ENCODE data around the gene RENBP. TPM values are rescaled to one million over a fixed set of nuclear protein-coding genes. Genes with fewer than 3 reads are reported as not detected.

The RENBP gene
- total RNA-seq, 1 donor from 2014 or later, result 18.9 TPM

DNA sequence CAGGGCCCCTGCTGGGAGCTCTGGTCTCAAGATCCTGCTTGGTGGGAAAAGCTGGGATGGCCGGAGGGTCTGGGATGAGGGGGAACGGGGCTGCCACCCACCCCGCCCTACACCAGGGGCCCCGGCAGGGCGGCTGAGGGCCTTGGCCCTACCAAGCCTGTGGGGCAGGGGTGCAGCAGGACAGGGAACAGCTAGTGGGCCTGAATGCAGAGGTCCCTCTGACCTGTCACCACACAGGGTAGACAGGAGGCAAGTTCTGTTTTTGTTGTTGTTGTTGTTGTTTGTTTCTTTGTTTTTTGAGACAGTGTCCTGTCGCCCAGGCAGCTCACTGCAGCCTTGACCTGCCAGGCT is 332 bp upstream of the RENBP start:
- peak overlapping the region; percentile 67 for H3K4me3 Mint-ChIP-seq (ENCODE audit: unreplicated experiment)

DNA sequence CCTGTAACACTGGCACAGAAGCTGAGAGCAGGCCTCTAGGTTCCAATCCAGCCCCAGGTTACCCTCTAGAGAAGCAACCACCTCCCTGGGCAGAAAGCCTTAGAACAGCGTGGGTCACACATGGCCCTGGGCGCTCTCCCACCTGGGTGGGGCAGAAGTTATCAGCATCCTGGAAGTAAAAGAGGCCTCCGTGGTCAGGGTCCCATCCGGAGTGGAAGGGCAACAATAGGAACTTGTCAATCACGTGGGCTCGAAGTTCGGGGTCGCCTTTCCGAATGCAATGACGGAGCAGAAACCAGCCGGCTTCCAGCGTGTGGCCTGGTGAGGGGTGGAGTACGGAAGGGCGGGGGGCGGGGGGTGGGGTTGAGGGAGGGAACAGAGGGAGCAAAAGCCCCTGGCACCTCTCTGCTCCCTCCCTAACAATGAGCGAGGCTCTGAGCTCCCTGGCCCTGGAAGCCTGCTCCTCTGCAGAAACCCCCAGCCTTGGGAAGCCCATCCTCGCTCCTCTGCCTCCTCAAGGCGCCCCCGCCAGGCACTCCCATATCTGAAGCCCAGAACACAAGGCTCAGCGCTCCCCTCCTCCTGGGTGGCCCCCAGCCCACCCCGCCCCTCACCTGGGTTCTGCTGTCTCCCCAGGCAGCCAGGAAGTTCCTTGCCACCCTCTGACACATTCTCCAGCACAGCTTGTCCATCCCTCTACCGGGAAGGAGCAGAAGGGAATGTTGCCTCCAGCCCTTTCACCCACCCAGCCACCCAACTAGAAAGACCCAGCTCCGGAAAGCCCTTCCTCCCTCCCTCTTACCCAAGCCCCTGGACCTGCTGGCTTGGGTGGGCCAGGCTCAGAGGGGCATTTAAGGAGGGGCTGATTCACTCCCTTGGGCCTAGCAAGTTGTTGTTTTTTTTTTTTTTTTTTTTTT is 2.8 kb downstream of the RENBP start:
- TF ChIP-seq CTCF (IDR thresholded peaks at IDR 0.05), result no peak
- Mint-ChIP-seq H3K4me1 (ENCODE audit: unreplicated experiment) (peaks cover 10% of the 10 kb centered on the region), H3K9me3 (ENCODE audit: unreplicated experiment) (no peaks in the 10 kb centered on the region), H3K27ac (ENCODE audit: unreplicated experiment) (no peak overlapping the region), H3K4me3 (ENCODE audit: unreplicated experiment) (no peak overlapping the region), H3K27me3 (ENCODE audit: unreplicated experiment) (no peaks in the 10 kb centered on the region), H3K36me3 (ENCODE audit: unreplicated experiment) (no peaks in the 10 kb centered on the region)
- no peak for DNase-seq (ENCODE audit: extremely low spot score, unreplicated experiment)

More for the DNA sequence above, 332 bp upstream of the RENBP start:
- Mint-ChIP-seq H3K27me3 (ENCODE audit: unreplicated experiment) (no peaks in the 10 kb centered on the region), H3K9me3 (ENCODE audit: unreplicated experiment) (no peaks in the 10 kb centered on the region), H3K27ac (ENCODE audit: unreplicated experiment) (no peak overlapping the region), H3K36me3 (ENCODE audit: unreplicated experiment) (peaks cover 9% of the 10 kb centered on the region), H3K4me1 (ENCODE audit: unreplicated experiment) (peaks cover 15% of the 10 kb centered on the region)
- TF ChIP-seq CTCF (IDR thresholded peaks at IDR 0.05), result no peak
- DNase-seq (ENCODE audit: extremely low spot score, unreplicated experiment), result no peak

DNA sequence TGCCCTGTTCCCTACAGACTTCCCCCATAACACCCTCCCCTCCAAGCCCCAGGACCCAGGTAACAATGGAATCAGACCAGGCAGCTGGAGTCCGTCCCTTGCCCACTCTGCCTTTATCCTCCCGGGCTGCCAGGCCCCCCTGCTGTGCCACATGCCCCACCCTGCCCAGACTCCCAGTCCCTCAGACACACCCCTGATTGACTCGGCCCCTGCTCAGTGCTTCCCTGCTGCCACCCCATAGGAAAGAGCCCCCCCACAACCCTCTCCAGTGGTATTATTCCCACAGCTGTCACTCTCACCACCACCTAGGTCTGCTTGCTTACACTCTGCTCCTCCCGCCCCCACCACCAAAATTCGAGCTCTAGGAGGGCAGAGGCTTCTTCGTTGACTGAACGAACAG is 4.9 kb downstream of the RENBP start:
- Mint-ChIP-seq H3K9me3 (ENCODE audit: unreplicated experiment) (no peaks in the 10 kb centered on the region), H3K4me1 (ENCODE audit: unreplicated experiment) (peaks cover 10% of the 10 kb centered on the region), H3K36me3 (ENCODE audit: unreplicated experiment) (no peaks in the 10 kb centered on the region), H3K4me3 (ENCODE audit: unreplicated experiment) (no peak overlapping the region), H3K27ac (ENCODE audit: unreplicated experiment) (no peak overlapping the region), H3K27me3 (ENCODE audit: unreplicated experiment) (no peaks in the 10 kb centered on the region)
- no peak for DNase-seq (ENCODE audit: extremely low spot score, unreplicated experiment)
- no peak for TF ChIP-seq CTCF (IDR thresholded peaks at IDR 0.05)

DNA sequence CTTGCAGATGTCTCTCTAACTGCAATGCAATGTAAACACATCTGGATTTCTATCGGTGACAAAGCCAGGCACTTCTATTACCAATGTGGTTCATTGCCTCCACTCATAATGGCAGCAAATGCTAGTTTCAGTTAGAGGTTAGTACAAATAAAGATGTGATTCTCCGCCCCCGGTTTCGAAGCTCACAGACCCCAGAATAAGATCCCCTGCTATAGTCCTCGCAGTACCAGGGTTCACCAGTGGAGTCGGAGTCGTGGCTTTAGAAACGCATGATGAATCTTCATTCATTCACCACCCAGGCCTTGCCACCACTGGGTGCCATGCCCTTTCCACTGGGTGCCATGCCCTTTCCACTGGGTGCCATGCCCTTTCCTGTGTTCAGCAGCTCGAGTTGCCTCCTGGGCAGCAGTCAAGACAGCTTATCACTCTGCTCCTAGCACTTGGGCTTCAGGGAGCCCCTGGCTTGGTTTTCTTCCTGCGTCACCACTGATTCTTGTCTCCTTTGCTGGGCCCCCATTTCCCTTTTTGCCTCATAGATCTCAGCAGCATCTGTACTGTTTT is 6.1 kb downstream of the RENBP start:
- no peaks in the 10 kb centered on the region for H3K9me3 Mint-ChIP-seq (ENCODE audit: unreplicated experiment)
- peaks cover 15% of the 10 kb centered on the region for H3K4me1 Mint-ChIP-seq (ENCODE audit: unreplicated experiment)
- H3K36me3 Mint-ChIP-seq (ENCODE audit: unreplicated experiment), result no peaks in the 10 kb centered on the region
- TF ChIP-seq CTCF (IDR thresholded peaks at IDR 0.05), result no peak
- no peak overlapping the region for H3K27ac Mint-ChIP-seq (ENCODE audit: unreplicated experiment)
- no peaks in the 10 kb centered on the region for H3K27me3 Mint-ChIP-seq (ENCODE audit: unreplicated experiment)
- H3K4me3 Mint-ChIP-seq (ENCODE audit: unreplicated experiment), result no peak overlapping the region
- DNase-seq (ENCODE audit: extremely low spot score, unreplicated experiment), result no peak

GRCh38 chrX:153937056-153937455 is 7.4 kb downstream of the RENBP start:
- Mint-ChIP-seq H3K4me1 (ENCODE audit: unreplicated experiment) (peaks cover 15% of the 10 kb centered on the region), H3K36me3 (ENCODE audit: unreplicated experiment) (no peaks in the 10 kb centered on the region), H3K27ac (ENCODE audit: unreplicated experiment) (no peak overlapping the region), H3K4me3 (ENCODE audit: unreplicated experiment) (no peak overlapping the region), H3K27me3 (ENCODE audit: unreplicated experiment) (no peaks in the 10 kb centered on the region), H3K9me3 (ENCODE audit: unreplicated experiment) (no peaks in the 10 kb centered on the region)
- DNase-seq (ENCODE audit: extremely low spot score, unreplicated experiment), result no peak
- no peak for TF ChIP-seq CTCF (IDR thresholded peaks at IDR 0.05)

All from osteocyte (in vitro differentiated cells).